GM03348 (cell line): ENCODE data around the gene PDE8B.
"Not testable (repeated sequence)": the region's sequence is repeated elsewhere in the genome, so short reads cannot be mapped to it uniquely, and the experiment has no call there.

Experiments used
- DNase-seq: peaks from one replicate; pipeline ENCODE4 v3.0.0; 2012; ENCODE audit warnings: low spot score

PDE8B gene

DNA sequence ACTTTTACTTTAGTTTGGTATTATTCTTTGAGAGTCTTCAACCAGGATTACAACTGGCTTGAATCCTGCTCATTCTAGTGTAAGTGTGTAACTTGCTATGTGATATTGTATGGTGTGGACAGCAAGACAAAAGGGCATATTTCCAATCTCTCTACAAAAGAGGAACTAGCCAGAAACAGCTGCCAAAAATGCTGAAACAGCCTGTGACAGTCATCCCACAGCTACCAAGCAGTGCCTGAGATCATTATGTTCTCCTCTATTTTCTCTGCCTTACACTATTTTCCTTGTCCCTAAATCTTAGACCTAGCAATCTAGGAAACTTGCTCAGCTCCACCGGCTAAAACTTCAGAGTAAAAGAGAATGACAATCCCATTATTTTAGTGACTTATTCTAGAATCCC, 238.8 kb downstream of the PDE8B start:
- DNase-seq, result no peak

DNA sequence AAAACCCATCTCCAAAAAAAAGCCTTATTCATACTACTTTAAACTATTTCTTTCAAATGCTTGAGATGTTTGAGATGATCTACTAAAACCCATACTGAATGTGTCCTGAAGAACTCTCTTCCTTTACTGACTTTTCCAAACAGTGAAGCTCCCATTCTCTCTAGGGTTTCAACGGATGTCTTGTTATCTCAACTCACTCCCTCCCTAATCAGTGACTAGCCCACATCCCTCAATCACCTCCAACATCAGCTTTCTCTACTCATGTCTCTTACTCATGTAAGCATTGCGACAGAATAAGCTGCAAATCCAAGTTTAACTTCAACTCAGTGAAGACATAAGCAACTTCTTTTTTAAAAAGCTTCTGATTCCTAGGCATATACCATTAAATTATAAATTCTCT, 239.5 kb downstream of the PDE8B start:
- no peak for DNase-seq

DNA sequence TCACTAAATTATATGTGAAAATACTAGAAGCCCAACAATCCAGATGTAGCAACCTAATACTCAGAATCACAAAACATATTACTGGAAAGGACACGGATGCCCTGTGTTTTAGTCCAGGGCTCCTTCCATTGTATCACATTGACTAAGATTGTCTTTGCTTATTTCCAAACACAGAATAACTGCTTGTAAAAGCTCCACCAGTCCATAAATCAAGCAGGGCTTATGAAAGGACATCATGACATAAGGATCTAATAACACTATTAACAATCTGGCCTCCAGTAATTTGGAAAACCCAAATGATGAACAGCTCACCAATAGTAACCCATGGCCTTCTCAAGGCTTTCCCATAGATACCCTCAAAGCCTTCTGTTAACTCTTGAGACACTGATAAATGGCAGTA, 241.9 kb downstream of the PDE8B start:
- DNase-seq, result no peak

DNA sequence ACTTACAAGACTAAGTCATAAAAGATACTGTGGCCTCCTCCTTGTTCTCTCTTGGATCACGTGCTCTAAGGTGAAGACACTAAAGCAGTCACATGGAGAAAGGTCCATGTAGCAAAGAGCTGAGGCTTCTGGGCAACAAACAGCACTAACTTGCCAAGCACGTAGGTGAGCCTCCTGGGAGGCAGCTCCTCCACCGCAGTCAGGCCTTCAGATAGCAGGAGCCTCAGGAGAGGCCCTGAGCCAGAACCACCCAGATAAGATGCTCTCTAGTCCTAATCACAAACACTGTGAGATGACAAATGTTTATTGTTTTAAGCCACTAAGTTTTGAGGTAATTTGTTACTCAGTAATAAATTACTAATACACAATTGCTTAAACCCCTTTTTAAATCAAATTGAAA, 243.6 kb downstream of the PDE8B start:
- DNase-seq, result no peak

DNA sequence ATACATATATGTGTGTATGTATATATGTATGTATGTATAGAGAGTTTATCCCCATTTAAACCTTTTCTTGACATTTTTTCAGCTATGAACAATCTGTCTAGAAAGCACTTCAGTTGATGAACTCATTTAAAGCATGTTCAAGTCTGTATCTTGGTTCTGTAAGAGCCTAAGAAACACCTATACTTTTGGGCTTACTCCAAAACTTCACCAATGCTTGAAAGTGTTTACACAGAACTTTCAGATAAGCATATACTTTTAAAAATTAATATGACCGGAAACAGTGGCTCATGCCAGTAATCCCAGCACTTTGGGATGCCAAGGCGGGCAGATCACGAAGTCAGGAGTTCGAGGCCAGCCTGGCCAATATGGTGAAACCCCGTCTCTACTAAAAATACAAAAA, 250.8 kb downstream of the PDE8B start:
- DNase-seq, result no peak

DNA sequence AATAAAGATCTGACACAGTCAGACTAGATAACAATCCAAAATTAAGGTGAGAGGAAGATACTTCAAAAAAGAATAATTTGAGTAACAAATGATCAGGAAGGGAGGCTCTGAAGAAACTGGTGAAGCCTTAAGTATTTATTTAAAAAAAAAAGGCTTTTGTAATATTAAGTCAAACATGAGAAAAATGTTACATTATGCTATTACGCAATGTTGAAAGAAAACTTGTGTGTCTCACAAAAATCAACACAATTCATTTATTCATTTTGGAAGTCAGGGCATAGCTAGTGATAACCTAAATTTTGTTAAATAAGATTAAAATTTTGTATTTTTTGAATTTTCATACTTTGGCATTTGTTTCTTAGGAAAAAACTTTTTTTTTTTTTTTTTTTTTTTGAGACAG, 253.4 kb downstream of the PDE8B start:
- DNase-seq, result peak; percentile 27

DNA sequence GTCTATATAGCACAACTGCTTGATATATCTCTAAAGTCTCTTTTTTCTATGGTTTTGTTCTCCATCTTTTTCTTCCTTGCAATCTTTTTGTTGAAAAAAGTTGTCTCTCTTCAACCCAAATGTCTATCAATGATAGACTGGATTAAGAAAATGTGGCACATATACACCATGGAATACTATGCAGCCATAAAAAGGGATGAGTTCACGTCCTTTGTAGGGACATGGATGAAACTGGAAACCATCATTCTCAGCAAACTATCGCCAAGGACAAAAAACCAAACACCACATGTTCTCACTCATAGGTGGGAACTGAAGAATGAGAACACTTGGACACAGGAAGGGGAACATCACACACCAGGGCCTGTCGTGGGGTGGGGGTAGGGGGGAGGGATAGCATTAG, 258.4 kb downstream of the PDE8B start:
- not testable (repeated sequence) for DNase-seq

DNA sequence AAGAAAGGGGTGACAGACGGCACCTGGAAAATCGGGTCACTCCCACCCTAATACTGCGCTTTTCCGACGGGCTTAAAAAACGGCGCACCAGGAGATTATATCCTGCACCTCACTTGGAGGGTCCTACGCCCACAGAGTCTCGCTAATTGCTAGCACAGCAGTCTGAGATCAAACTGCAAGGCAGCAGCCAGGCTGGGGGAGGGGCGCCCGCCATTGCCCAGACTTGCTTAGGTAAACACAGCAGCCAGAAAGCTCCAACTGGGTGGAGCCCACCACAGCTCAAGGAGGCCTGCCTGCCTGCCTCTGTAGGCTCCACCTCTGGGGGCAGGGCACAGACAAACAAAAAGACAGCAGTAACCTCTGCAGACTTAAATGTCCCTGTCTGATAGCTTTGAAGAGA, 264.6 kb downstream of the PDE8B start:
- not testable (repeated sequence) for DNase-seq
